Adrenal gland (tissue), 5 donors: ENCODE data around the gene SUMF2.

Experiments used
- CTCF ChIP-seq, 6 experiments: fragments of 450-650 bp in 4 of 6; fragments of 200-600 bp in 2 of 6; sonication (generic) in 1 of 6; IDR thresholded peaks; 1 replicate in 5 of 6; 2 replicates in 1 of 6; pipeline versions ENCODE4 v1.5.1 to v1.8.0; 2016 to 2021; ENCODE audit warnings: antibody characterized with exemption in 6 of 6, mild to moderate bottlenecking in 2 of 6, moderate library complexity in 1 of 6
- POLR2A ChIP-seq, 2 donors: fragments of 450-650 bp; IDR thresholded peaks; one replicate each; pipeline ENCODE4 v1.6.1; 2017; ENCODE audit warnings: antibody characterized with exemption in 2 of 2, mild to moderate bottlenecking in 2 of 2, moderate library complexity in 1 of 2
- donor health status: DM: no; HTN: no; CAD: no.

GRCh38 chr7:56127241-56127975, 63.3 kb downstream of the SUMF2 start:
- TF ChIP-seq CTCF (IDR thresholded peaks at IDR 0.05) (no peak), POLR2A (IDR thresholded peaks at IDR 0.05) (no peak)
